Measurements from ENCODE around the gene SLC6A19.

DNA sequence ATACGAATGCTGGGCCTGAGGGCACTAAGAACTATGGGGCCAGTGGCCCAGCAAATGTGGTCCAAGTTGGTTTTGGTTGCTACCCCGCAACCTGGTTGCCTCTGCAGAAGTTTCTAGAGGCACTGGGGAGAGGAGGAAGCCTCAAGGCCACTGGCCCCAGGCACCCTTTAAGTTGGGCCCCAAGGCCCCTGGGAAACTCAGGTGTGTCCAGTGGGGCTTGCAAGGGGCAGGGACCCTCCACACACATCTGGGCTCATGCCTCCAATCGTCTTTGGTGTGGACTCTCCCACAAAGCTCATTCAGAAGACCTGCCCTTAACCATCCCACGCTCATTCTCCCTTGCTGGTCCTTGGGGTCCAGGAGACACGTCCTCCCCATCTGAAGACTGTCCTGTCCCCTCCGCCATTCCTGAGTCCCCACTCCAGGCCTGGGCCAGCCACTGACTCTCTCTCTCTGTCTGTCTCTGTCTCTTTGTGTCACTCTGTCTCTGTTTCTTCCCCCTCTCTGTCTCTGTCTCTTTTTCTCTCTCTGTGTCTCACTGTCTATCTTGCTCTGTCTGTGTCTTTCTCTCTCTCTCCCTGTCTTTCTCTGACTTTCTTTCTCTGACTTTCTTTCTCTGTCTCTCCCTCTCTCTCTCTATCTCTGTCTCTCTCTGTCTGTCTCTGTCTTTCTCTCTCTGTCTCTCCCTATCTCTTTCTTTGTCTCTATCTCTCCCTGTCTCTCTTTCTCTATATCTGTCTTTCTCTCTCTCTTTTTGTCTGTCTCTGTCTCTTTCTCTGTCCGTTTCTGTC, 3.3 kb upstream of the SLC6A19 start:
- TF ChIP-seq POLR2A (IDR thresholded peaks at IDR 0.05; ENCODE audit: low read length) (no peak), GATA1 (IDR thresholded peaks at IDR 0.05; ENCODE audit: low read depth, low read length) (no peak)

Data from erythroblast (primary cell).